Adipose tissue (tissue), 3 donors: ENCODE results near the gene PALMD. TPM values are rescaled to one million over a fixed set of nuclear protein-coding genes. Genes with fewer than 3 reads are reported as not detected.

ENCODE experiments used
- H3K27ac ChIP-seq: one replicate; pipeline ENCODE4 v1.5.1; 2013; ENCODE audit warnings: low read depth, low read length
- WGBS, 3 donors: extraction: QIAGEN DNeasy Blood & Tissue Kit; methylation state at CpG; one replicate each; pipeline ENCODE4 v1.1.7; 2013; 5-methylcytosine and 5-hydroxymethylcytosine counted together
- polyA plus RNA-seq, 3 donors: library from polyadenylated mRNA; stranded (reverse); fragments of 200-250 nt; gene quantifications; one replicate each; pipeline ENCODE4 v1.2.3, GENCODE V29; 2013
- donor health status: healthy with polysubstance abuse.
- donor health status: Bipolar disorder and iron deficiency.
- donor health status: healthy.

Gene PALMD
- polyA plus RNA-seq, 3 donors = 9.8 to 121 (median 59.2) TPM

DNA sequence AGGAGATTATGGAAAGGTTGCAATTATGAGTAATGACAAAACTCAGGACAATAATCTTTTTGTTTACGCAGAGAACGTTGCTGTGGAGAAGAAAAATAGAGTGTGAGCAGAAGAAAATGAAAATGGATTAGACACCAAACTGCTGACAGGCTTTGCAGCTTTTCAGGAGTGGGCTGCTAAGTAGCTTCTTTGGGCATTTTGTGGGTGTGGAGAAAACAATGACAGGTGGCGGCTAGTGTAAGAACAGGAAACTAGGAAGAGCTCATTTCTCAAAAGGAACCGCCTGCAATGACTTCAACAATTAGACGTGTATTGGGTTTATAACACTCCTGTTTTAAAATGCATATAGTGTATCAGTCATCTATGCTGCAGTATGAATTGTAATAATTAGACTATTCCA is 18.3 kb upstream of the PALMD start:
- 63 to 77% (median 73%) methylated on average over 5 of the region's 5 CpGs for WGBS, 3 donors
- H3K27ac ChIP-seq = no peak overlapping the region

DNA sequence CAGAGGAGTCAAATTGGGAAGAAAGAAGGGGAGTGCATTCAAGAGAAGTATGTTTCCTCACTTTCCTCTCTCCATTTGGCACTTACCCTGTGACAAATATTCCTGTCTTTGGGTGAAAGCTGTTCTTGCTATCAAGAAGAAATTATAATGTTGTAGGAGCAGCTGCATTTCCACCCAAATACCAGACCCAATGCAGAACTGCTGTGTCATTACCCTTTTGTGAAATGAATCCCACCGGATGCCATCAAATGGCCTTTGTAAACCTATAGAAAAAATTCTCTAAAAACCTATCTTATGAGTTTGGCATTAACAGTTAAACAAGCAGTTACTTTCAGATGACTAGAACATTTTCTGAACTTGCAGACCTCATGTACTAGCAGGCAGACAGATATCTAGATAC is 16.7 kb upstream of the PALMD start:
- H3K27ac ChIP-seq = no peak overlapping the region
- 61 to 90% (median 78%) methylated on average over 1 of the region's 1 CpG for WGBS, 3 donors

DNA sequence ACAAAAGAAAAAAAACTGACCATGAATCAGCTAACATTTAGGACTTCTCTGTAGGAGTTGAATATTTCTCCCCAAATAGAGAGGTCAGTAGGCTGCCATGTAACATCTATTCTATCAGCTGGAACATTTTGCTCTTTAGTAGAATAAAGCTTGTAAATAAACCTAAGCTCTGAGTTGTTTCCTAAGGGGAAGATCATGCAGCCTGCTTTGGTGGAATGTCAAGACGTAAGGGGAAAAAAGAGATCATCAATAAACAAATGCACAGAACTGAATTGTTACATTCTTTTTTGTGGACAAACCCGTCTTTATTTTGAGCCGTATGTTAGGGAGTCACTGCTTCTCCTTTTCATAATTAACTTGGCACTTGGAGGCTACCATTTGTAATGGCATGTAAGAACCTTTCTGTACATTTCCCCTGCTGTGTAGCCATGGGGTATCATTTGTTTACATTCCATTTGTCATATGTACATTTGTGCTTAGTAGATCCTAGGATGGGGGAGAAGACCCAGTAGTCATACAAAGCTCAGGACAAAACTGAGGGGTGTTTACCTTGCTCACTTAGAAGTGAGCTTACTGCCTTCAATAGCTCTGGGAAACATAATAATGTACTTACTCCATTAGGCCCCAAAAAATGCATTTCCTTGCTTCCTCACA is 10.8 kb upstream of the PALMD start:
- WGBS, 3 donors = 72 to 96% (median 90%) methylated on average over 3 of the region's 3 CpGs
- H3K27ac ChIP-seq = no peak overlapping the region

DNA sequence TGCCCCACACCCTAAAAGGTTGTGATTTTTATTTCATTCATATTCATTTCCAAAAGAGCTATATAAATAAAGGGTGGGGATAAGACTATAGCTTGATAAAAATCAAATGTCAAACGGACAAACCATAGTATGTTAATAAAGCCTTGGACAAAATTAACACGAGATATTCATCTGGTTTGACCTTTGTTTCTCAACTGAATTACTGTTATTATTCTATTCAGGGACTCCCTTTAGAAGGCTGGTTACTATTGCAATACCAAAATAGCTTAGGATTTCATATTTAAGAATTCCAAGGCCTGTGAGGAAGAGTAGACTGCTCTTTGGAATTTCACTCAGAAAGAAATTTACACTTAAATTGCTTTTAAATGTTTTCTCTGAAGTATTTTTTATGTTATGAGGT is 10.2 kb upstream of the PALMD start:
- WGBS, 3 donors = 69 to 76% (median 72%) methylated on average over 2 of the region's 2 CpGs
- no peak overlapping the region for H3K27ac ChIP-seq

DNA sequence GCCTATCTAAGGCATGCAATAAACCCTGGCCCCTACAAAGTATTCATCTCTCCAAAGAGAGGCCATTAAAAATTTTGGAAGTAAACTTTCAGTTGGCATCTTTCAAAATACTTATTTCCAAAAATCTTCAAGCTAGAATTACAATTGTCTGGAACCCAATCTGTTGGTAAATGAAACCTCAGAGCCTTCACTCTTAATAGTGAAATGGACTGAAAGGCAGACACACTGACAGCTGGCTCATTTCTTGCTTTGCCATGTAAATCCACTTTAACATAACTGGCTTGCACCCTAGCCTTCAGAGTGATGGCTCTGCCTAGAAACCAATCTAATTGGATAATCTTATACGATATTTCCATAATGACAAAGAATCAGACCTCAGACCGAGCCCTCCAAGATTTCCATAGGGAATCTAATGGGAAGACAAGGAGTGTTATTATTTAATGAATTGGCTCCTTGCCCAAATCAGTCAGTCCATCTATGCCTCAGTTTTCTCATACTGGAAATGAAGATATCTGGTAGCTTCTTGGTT is 9.2 kb upstream of the PALMD start:
- H3K27ac ChIP-seq = no peak overlapping the region
- 66 to 82% (median 69%) methylated on average over 2 of the region's 2 CpGs for WGBS, 3 donors

DNA sequence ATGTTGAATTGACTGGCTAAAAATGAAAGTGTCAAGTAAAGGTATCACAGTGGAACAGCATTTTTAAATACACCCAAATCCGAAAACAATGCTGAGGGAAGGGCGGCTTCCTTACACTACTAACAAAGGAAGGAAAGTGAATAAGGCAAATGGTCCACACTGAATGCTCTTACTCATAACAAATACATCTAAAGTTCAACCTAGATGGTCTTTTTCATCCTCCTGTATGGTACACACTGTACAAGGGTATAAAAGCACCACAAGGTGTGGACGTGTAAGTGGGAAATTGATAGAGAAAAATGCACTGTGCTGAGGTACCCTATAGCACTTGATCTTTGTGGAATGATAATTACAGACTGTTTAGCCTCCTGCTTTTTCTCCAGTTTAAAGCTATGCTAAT is 7.1 kb upstream of the PALMD start:
- H3K27ac ChIP-seq = no peak overlapping the region
- 69 to 70% (median 69%) methylated on average over 3 of the region's 3 CpGs for WGBS, 3 donors

DNA sequence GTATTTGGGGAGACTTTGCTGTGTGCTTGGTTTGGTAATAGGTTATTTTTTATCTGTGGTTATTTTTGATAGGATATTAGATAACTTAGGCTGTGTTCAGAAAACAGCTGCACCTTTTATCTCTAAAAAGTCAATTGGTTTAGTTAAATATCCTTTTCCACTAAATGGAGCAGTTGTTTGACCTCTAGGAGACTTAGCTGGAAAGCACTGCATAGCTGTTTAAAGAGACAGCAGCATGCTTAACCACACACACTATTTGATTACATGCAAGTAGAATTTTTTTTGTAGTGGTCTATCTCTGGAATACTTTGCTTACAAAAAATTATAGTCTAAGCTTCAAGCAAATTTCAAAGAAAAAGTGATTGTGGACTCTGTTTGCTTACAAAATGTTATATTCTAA is 6.5 kb upstream of the PALMD start:
- no peak overlapping the region for H3K27ac ChIP-seq

DNA sequence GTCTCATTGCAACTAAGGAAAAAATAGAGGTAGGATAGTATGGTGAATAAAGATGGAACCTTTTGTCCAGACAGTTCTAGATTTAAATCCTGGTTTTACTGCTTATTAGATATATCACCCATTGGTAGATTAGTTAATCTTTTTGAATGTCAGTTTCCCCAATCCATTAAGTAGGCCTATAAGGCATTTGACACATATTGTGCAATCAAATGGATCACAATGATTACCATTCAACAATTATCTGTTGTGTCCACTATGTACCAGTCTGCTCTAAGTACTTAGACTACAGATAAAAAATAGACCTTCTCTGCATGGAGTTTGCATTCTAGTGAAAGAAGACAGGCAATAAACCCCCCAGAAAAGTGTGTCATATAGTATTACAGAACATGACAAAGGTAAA is 6.0 kb upstream of the PALMD start:
- no peak overlapping the region for H3K27ac ChIP-seq

DNA sequence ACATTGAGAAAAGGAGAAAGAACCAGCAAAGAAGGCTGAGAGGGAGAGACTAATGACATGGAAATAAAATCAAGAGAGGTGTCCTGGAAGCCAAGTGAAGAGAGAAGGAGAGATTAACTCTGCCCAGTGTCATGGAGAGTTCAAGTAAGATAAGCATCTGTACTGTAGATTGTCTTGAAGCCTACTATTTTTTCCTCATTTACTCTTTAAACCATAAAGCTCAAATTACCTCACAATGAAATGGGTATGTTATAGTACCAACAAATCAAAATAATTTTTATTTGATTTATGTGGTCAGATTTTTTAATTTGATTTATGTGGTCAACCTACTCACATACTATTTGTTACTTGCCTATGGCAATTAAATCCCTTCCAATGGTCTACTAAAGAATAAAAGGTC is 5.2 kb upstream of the PALMD start:
- H3K27ac ChIP-seq = no peak overlapping the region

DNA sequence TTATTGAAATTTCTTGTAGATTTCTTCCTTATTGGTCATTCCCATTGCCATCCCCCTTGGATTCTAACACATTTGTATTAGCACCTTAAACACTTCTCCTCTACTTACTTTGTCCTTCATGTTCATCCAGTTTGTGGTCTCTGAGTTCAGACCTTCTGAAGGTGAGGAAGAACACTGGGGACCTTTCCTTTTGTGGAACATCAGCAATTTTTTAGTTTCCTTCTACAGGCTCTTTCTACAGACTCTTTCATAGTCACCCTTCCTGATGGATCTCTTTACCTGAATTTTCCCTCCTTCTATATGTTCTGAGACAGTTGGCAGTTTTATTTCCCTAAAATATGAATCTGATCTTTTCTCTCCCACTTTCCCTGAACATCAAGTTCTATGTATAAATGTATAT is 4.4 kb upstream of the PALMD start:
- no peak overlapping the region for H3K27ac ChIP-seq

DNA sequence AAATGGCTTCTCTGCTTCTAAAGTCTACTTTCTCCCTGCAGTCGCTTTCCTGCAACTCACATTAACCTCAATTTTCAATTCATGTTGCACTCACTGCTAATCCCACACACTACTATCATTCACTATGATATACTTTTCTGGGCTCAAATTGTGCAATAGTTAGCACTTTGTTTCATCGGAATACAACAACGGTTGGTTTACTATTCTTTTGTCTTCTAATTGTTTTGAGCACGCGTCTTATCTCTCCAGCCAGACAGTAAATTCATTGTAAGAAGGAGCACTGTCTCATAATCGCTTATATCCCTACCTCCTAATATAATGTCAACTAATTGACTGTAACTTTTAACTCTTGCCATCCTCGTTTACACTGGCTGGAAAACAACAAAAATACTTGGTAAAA is 3.9 kb upstream of the PALMD start:
- 63 to 85% (median 74%) methylated on average over 7 of the region's 7 CpGs for WGBS, 3 donors
- no peak overlapping the region for H3K27ac ChIP-seq

DNA sequence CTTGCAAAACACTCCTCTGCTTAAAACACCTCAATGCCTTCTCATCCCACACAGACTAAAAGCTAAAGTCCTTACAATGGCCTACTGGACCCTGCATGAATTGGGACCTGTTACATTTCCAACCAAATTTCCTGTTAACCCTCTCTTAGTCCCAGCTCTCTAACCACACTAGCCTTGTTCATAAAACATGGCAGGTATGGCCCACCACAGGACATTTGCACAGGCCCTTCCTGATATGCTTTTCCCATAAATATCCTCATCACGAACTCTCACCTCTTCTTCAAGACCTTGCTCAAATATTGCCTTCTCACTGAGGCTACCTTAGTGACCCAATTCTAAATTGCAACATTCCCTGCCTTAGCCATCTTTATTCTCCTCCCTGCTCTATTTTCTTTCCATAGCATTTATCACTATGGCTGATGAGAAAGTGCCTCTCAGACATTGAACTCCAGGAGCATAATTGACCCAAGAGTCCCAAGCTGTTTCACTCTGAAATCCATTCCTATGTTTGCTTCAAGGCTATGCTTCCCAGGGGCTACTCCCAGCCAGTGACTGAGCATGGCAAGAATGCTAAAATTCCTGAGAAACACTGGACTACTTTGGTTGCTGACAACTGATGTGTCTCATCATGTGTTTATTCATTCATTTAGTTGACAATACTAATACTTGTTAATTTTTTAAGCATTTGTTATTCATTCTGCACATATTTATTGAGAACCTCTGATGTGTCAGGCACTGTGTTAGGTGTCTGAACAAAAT is 2.7 kb upstream of the PALMD start:
- 79 to 100% (median 90%) methylated on average over 1 of the region's 1 CpG for WGBS, 3 donors
- no peak overlapping the region for H3K27ac ChIP-seq

DNA sequence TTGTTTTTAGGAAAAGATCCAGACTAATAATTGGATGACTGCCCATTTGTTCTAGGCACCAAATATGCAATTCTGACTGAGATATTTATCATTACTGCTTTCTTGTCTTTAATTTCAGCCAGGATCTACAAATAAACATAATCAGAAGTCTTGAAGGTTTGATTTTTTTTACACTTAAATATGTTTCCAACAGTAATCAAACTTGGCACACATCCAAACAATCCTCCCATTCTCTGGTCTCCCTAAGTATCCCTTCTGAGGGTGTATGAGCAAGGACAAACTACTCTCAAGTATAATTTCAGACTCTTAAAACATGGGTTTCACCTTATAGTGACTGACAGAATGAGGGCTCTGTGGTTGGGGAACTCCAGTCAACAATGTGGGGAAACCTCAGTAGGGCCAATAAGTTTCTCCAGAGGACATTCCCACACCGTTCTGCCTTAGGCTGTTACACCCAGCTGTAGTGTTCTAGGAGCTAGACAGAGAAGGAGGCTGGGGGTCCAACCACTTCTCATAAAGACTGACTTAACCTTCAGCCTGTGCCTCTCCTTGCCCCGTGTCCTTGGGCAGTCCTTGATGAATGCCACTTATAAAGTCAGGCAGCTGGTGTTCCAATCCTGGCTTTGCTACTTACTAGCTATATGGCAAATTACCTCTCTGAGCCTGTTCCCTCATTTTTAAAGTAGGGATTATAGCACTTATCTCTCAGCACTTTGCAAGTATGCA is 1.5 kb upstream of the PALMD start:
- 60 to 72% (median 65%) methylated on average over 2 of the region's 2 CpGs for WGBS, 3 donors

DNA sequence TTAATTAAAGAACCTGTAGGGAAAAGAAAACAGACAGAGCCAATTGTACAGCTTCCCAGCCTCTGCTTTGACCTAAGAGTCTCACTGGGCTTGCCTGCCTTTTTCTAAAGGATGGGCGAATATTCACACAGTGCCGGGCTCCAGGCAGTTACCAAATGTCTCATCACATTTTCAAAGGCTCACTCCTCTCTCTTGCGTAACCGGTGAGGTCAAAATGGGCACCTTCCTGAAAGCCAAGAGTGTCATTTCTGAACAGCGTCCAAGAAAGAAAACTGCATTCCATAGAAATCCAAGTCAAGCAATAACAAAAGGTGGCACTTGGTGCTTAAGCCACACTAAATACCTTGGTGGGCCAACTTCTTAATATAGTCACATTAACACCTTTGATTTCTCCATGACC is 710 bp upstream of the PALMD start:
- H3K27ac ChIP-seq = peak overlapping the region; percentile 29
- whole genome bisulfite sequencing, 3 donors = 52 to 56% (median 53%) methylated on average over 5 of the region's 5 CpGs

More for the DNA sequence above, 1.5 kb upstream of the PALMD start:
- H3K27ac ChIP-seq = no peak overlapping the region

DNA sequence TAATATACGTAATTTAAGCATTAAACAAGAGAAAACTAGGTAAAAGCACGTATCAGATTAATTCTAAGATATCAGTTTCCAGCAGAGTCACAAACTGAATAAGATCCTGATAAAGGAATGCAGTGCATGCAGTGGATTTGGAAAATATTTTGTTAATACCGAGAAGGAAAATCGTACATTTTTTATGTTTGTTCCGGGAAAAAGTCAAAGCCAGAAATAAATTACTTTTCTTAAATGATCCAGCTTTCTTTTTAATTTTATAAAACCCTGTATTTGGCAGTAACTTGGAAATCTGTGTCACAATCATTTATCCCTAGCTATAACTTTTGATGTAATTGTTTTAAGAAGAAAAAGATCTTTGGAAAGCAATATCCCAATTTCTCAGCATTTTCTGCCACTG is 955 bp downstream of the PALMD start:
- WGBS, 3 donors = 40 to 50% (median 48%) methylated on average over 5 of the region's 5 CpGs
- no peak overlapping the region for H3K27ac ChIP-seq

DNA sequence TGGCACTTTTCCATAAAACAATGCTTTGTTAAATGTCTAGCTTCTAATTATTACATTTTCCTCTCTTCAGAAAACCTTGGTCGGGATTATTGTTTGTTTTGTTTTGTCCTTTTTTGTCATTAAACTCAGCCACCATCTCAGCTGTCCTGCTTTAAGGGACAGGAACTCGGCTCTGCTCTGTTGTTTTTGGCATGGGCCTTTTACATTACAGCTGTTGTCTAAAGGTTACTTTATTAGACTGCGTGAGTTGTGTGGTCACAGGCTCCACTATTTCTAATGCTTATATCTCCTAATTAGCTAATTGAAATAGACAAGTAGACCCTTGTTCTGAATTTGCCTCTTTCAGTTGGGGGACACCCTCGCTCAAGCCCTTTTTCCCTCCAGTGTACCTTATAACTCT is 1.6 kb downstream of the PALMD start:
- H3K27ac ChIP-seq = peak overlapping the region; percentile 64
- WGBS, 3 donors = 43 to 59% (median 48%) methylated on average over 4 of the region's 4 CpGs

DNA sequence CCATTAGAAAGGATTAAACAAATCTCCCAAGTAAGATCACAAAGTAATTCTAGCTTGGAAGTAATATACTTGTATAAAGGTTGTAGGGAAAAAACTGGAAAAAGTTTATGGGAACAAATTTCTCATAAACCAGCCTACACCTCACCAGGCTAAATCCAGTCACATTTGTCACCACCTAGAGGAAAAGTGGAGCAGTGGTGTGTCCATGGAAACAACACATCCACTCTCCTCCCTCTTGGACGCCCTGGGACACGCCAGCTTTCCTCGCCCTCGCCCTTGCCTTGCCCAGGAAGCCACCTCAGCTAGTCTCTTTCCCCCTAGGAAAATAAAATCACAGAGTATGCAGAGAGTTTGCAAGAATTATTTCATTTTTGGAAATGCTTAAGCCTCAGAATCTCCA is 2.2 kb downstream of the PALMD start:
- no peak overlapping the region for H3K27ac ChIP-seq
- WGBS, 3 donors = 59 to 69% (median 69%) methylated on average over 4 of the region's 4 CpGs

DNA sequence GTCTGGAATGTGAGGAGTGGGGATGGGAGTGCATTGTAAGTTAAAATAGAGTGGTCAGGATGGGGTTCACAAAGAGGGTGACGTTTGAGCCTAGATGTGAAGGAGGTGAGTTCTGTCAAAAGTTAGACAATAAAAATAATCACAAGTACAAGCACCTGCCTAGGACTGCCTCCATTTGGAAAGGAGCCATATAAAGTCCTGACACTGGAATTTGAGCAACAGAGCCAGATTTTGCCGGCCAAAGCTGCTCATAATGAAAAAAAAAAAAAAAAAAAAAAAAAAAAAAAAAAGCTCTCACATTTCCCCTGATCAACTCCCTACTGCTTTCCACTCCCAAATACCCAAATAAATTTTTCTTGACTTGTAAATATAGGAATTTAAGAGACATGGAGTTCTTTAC is 4.1 kb downstream of the PALMD start:
- H3K27ac ChIP-seq = no peak overlapping the region
- 34 to 60% (median 39%) methylated on average over 2 of the region's 2 CpGs for WGBS, 3 donors

DNA sequence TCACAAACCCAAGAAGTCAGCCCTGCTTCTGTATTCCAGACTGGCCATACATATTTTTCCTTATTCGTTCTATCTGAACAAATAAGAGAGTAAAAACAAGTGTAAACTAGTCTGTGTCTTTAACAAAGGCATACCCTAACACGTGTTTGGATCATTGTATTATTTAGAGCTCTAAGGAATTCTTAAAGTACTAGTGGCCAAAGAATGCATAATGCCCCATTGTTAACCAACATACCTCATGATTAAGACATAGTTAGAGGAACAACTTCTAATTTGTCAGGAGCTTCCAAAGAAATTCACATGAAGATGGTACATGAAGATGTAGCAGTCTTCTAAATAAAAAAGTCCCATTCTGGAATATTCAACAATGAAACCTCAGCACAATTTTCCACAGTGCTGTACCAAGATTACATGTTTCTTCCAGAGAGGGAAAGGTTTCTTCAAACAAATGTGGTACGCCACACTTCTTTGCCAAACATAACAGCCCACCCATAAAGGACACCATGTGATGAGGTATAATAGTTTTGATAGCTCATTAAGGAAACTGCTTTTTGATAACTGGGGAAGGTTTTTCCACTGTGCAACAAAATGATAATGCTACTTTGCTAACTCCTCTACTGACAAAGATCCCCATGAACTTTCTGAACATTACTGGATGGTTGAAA is 5.0 kb downstream of the PALMD start:
- WGBS, 3 donors = 47 to 56% (median 51%) methylated on average over 3 of the region's 3 CpGs
- H3K27ac ChIP-seq = no peak overlapping the region
